ENCODE data around the gene RPS10.

The RPS10 gene

DNA sequence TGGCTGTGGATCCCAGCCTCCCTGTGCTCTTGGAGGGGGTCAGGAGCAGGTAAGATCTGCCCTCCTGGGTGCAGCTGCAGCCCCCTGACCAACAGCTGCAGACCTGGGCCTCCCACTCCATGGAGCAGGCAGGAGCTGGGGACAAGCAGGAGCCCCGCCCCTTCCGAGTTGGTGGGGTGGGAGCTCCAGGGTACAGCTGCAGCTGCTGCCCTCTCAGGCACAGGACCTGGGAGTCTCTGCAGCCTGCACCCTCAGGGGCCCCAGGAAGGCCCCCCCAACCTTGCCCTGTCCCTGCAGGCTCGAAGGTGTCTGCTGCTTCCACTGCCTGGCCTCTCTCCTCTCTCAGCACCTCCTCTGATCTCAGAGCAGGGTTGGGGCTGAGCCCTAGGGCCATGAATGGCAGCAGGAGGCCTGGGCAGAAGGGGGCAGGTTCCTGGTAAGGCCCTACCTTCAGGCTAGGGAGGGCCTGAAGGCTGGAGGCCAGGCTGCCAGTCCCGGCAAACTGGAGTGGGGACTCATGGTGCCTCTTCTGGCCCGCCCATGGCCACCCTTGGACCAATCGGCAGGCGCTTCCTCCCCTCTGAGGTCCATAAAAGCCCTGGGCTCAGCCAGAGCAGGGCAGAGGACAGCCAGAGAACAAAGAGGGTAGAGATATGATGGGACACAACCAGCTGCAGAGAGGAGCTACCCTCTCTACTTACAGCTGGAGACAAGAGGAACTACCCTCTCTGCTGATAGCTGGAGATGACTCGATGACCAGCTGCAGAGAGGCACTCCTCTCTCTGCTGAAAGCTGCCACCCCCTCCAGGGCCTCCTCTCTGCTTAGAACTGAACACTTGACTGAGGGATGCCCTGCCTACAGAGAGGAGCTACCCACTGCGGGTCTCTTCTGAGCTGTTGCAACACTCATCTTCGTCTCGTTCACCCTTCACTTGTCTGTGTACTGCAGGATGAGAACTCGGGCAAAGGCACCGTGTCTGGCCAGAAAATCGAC is 32.2 kb upstream of the RPS10 start:
- no peak for TF ChIP-seq TOX (CRISPR knock-in tag; IDR thresholded peaks at IDR 0.05; ENCODE audit: borderline replicate concordance)
- TF ChIP-seq, protein P1, sequence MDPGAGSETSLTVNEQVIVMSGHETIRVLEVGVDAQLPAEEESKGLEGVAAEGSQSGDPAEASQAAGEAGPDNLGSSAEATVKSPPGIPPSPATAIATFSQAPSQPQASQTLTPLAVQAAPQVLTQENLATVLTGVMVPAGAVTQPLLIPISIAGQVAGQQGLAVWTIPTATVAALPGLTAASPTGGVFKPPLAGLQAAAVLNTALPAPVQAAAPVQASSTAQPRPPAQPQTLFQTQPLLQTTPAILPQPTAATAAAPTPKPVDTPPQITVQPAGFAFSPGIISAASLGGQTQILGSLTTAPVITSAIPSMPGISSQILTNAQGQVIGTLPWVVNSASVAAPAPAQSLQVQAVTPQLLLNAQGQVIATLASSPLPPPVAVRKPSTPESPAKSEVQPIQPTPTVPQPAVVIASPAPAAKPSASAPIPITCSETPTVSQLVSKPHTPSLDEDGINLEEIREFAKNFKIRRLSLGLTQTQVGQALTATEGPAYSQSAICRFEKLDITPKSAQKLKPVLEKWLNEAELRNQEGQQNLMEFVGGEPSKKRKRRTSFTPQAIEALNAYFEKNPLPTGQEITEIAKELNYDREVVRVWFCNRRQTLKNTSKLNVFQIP (CRISPR knock-in tag; IDR thresholded peaks at IDR 0.05; ENCODE audit: borderline replicate concordance, low read depth), result no peak
- no peak for TF ChIP-seq ZFP3 (CRISPR knock-in tag; IDR thresholded peaks at IDR 0.05)
- TF ChIP-seq ZFP30 (CRISPR knock-in tag; IDR thresholded peaks at IDR 0.05), result no peak
- ATAC-seq, result no peak

DNA sequence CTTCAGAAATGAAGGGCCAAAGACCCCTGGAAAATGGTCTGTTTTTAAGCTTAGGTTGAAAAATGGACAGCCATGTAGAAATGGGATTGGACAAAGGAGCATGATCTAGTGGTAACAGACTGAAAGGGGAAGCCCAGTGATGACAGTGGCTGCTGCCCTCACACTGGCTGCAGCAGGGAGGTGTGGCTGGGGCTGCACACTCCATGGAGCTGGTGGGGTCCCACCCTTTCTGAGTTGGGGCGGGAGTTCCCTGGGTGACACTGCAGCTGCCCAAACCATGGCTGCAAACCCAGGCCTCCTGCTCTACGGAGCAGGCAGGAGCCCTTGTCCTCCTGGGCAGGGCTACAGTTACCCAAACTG is 31.5 kb upstream of the RPS10 start:
- no peak for ATAC-seq
- no peak for TF ChIP-seq ISL1 (CRISPR knock-in tag; IDR thresholded peaks at IDR 0.05)
- TF ChIP-seq, protein P2, sequence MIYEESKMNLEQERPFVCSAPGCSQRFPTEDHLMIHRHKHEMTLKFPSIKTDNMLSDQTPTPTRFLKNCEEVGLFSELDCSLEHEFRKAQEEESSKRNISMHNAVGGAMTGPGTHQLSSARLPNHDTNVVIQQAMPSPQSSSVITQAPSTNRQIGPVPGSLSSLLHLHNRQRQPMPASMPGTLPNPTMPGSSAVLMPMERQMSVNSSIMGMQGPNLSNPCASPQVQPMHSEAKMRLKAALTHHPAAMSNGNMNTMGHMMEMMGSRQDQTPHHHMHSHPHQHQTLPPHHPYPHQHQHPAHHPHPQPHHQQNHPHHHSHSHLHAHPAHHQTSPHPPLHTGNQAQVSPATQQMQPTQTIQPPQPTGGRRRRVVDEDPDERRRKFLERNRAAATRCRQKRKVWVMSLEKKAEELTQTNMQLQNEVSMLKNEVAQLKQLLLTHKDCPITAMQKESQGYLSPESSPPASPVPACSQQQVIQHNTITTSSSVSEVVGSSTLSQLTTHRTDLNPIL (CRISPR knock-in tag; IDR thresholded peaks at IDR 0.05; ENCODE audit: low read depth), result no peak
- no peak for TF ChIP-seq ZC3H10 (CRISPR knock-in tag; IDR thresholded peaks at IDR 0.05)

DNA sequence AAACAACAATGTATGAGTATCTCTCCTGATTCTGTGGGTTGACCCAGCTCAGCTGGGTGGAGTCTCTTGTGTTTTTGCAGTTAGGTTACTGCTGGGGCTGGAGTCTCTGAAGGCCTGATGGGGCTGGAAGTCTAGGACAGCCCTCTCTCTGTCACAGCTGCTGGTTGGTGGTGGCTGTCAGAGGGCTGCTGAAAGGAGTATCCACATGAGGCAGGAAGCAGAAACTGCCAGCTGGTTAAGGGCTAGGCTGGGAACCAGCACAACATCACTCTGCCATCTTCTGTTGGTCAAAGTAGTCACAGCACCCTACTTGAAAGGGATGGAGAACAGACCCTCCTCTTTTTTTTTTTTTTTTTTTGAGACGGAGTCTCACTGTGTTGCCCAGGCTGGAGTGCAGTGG is 30.0 kb upstream of the RPS10 start:
- no peak; the same call in 2 of the 3 replicates for ATAC-seq
- TF ChIP-seq BACH2 (CRISPR knock-in tag; IDR thresholded peaks at IDR 0.05; ENCODE audit: borderline replicate concordance), result no peak
- TF ChIP-seq, protein P2 (CRISPR knock-in tag; IDR thresholded peaks at IDR 0.05; ENCODE audit: low read depth), result no peak
- TF ChIP-seq, protein P3, sequence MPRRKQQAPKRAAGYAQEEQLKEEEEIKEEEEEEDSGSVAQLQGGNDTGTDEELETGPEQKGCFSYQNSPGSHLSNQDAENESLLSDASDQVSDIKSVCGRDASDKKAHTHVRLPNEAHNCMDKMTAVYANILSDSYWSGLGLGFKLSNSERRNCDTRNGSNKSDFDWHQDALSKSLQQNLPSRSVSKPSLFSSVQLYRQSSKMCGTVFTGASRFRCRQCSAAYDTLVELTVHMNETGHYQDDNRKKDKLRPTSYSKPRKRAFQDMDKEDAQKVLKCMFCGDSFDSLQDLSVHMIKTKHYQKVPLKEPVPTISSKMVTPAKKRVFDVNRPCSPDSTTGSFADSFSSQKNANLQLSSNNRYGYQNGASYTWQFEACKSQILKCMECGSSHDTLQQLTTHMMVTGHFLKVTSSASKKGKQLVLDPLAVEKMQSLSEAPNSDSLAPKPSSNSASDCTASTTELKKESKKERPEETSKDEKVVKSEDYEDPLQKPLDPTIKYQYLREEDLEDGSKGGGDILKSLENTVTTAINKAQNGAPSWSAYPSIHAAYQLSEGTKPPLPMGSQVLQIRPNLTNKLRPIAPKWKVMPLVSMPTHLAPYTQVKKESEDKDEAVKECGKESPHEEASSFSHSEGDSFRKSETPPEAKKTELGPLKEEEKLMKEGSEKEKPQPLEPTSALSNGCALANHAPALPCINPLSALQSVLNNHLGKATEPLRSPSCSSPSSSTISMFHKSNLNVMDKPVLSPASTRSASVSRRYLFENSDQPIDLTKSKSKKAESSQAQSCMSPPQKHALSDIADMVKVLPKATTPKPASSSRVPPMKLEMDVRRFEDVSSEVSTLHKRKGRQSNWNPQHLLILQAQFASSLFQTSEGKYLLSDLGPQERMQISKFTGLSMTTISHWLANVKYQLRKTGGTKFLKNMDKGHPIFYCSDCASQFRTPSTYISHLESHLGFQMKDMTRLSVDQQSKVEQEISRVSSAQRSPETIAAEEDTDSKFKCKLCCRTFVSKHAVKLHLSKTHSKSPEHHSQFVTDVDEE (CRISPR knock-in tag; IDR thresholded peaks at IDR 0.05), result no peak

DNA sequence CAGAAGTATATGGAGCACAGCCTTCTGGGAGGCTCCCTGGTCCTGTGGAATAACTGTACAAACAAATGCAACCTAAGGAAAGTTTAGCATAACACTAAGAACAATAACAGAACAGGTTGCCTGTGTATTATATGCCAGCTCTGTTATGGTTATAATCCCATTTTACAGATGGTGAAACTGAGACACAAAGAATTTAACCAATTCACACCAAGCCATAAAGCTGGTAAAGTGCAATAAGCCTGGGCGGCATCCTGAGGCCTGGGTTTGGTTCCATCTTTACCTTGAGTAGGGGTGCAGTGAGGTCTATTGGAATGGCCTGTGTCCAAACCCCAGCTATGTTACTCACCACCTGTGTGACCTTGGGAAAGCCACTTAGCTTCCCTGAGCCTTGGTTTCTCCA is 25.3 kb upstream of the RPS10 start:
- no peak for ATAC-seq
- no peak for TF ChIP-seq ZNF565 (CRISPR knock-in tag; conservative IDR thresholded peaks at IDR 0.05; ENCODE audit: low read depth)
- TF ChIP-seq, protein P1 (CRISPR knock-in tag; IDR thresholded peaks at IDR 0.05; ENCODE audit: borderline replicate concordance, low read depth), result no peak
- TF ChIP-seq, protein P3 (CRISPR knock-in tag; IDR thresholded peaks at IDR 0.05), result no peak
- no peak for TF ChIP-seq ZC3H10 (CRISPR knock-in tag; IDR thresholded peaks at IDR 0.05)
- no peak for TF ChIP-seq RARB (CRISPR knock-in tag; IDR thresholded peaks at IDR 0.05)
- no peak for TF ChIP-seq ISL1 (CRISPR knock-in tag; IDR thresholded peaks at IDR 0.05)

All from SK-N-SH treated with all-trans-retinoic acid at 6 μM for 48 hours (cell line).